Middle frontal gyrus (tissue), 1 donor: ENCODE data around the gene KIF18A.
"Not testable (repeated sequence)": the region's sequence is repeated elsewhere in the genome, so short reads cannot be mapped to it uniquely, and the experiment has no call there.

Experiments used
- DNase-seq: peaks from one replicate; pipeline ENCODE4 v3.0.0-alpha.2; 2015; ENCODE audit warnings: low spot score; ENCODE audit errors: extremely low spot score

Gene KIF18A

GRCh38 chr11:28106353-28107043 is 1.5 kb downstream of the KIF18A start:
- DNase-seq: no peak

- DNase-seq: no peak
Measured at GRCh38 chr11:28105869-28106268, 2.1 kb downstream of the KIF18A start.

- no peak for DNase-seq
Measured at GRCh38 chr11:28104984-28105383, 3.0 kb downstream of the KIF18A start.

- no peak for DNase-seq
Measured at GRCh38 chr11:28104425-28104824, 3.5 kb downstream of the KIF18A start.

- not testable (repeated sequence) for DNase-seq
Measured at GRCh38 chr11:28102300-28102699, 5.7 kb downstream of the KIF18A start.

- DNase-seq: no peak
Measured at GRCh38 chr11:28100665-28101064, 7.3 kb downstream of the KIF18A start.

- no peak for DNase-seq
Measured at GRCh38 chr11:28099715-28100114, 8.2 kb downstream of the KIF18A start.

GRCh38 chr11:28098257-28098656 is 9.7 kb downstream of the KIF18A start:
- no peak for DNase-seq

GRCh38 chr11:28092786-28093185 is 15.2 kb downstream of the KIF18A start:
- DNase-seq: no peak

GRCh38 chr11:28090052-28090749 is 17.8 kb downstream of the KIF18A start:
- DNase-seq: no peak

GRCh38 chr11:28089378-28089777 is 18.6 kb downstream of the KIF18A start:
- DNase-seq: no peak

GRCh38 chr11:28087693-28088092 is 20.3 kb downstream of the KIF18A start:
- not testable (repeated sequence) for DNase-seq

- not testable (repeated sequence) for DNase-seq
Measured at GRCh38 chr11:28087192-28087591, 20.8 kb downstream of the KIF18A start.

GRCh38 chr11:28086569-28086968 is 21.4 kb downstream of the KIF18A start:
- no peak for DNase-seq

GRCh38 chr11:28083118-28083517 is 24.8 kb downstream of the KIF18A start:
- no peak for DNase-seq

GRCh38 chr11:28077521-28077920 is 30.4 kb downstream of the KIF18A start:
- DNase-seq: no peak

GRCh38 chr11:28072321-28072720 is 35.6 kb downstream of the KIF18A start:
- DNase-seq: no peak

- no peak for DNase-seq
Measured at GRCh38 chr11:28071305-28071704, 36.7 kb downstream of the KIF18A start.

GRCh38 chr11:28058333-28058732 is 49.6 kb downstream of the KIF18A start:
- DNase-seq: no peak

- no peak for DNase-seq
Measured at GRCh38 chr11:28054821-28055220, 53.1 kb downstream of the KIF18A start.

- no peak for DNase-seq
Measured at GRCh38 chr11:28049338-28050216, 58.4 kb downstream of the KIF18A start.

- DNase-seq: no peak
Measured at GRCh38 chr11:28048812-28049211, 59.1 kb downstream of the KIF18A start.
